ENCODE results near the gene GJA10. TPM values are rescaled to one million over a fixed set of nuclear protein-coding genes. Genes with fewer than 3 reads are reported as not detected.

Gene GJA10
- total RNA-seq, 6 donors from 2014 or later, result not detected

- no peaks in the 10 kb centered on the region for H3K4me1 ChIP-seq
- ATAC-seq (ENCODE audit: low FRiP score in 2 of 2), result no peak
- no peaks in the 10 kb centered on the region for H3K36me3 ChIP-seq
- peaks cover 0 to 17% (median 4%) of the 10 kb centered on the region in 4 donors for H3K9me3 ChIP-seq
- no peak for DNase-seq
- no peak overlapping the region for H3K4me3 ChIP-seq
- no peak for TF ChIP-seq POLR2A (IDR thresholded peaks at IDR 0.05)
- TF ChIP-seq EP300 (IDR thresholded peaks at IDR 0.05), result no peak
- TF ChIP-seq POLR2AphosphoS5 (IDR thresholded peaks at IDR 0.05), result no peak
- TF ChIP-seq CTCF (IDR thresholded peaks at IDR 0.05), result no peak
- H3K27ac ChIP-seq, result no peak overlapping the region
- H3K27me3 ChIP-seq, result no peaks in the 10 kb centered on the region
- WGBS, 2 donors, result 79% methylated on average over 3 of the region's 3 CpGs; no CpG with 5 or more reads in 1 of the 2 donors
Measured at GRCh38 chr6:89917801-89918366, 23.6 kb downstream of the GJA10 start.

- TF ChIP-seq POLR2A (IDR thresholded peaks at IDR 0.05) (no peak), POLR2AphosphoS5 (IDR thresholded peaks at IDR 0.05) (no peak), CTCF (IDR thresholded peaks at IDR 0.05) (no peak), EP300 (IDR thresholded peaks at IDR 0.05) (no peak)
- Histone ChIP-seq H3K27ac (no peak overlapping the region), H3K4me3 (no peak overlapping the region), H3K36me3 (no peaks in the 10 kb centered on the region), H3K9me3 (peaks cover 0 to 11% (median 2%) of the 10 kb centered on the region in 4 donors), H3K27me3 (no peaks in the 10 kb centered on the region), H3K4me1 (no peaks in the 10 kb centered on the region)
- ATAC-seq (ENCODE audit: low FRiP score in 2 of 2) (peak in 1 of 2 donors; percentile 54), DNase-seq (no peak)
- 91 to 94% methylated on average over 2 to 6 of the region's 6 CpGs for WGBS, 2 donors
Measured at GRCh38 chr6:89921197-89921596, 26.9 kb downstream of the GJA10 start.

- DNase-seq, result no peak
- no peak overlapping the region for H3K4me3 ChIP-seq
- WGBS, 2 donors, result 92 to 94% methylated on average over 10 of the region's 10 CpGs
- no peaks in the 10 kb centered on the region for H3K4me1 ChIP-seq
- no peaks in the 10 kb centered on the region for H3K27me3 ChIP-seq
- no peaks in the 10 kb centered on the region for H3K36me3 ChIP-seq
- no peak for ATAC-seq (ENCODE audit: low FRiP score in 2 of 2)
- no peak for TF ChIP-seq POLR2A (IDR thresholded peaks at IDR 0.05)
- no peak overlapping the region for H3K27ac ChIP-seq
- H3K9me3 ChIP-seq, result peaks cover 0 to 8% (median 0%) of the 10 kb centered on the region in 4 donors
Measured at GRCh38 chr6:89921691-89922090, 27.4 kb downstream of the GJA10 start.

GRCh38 chr6:89924231-89924630 is 30.0 kb downstream of the GJA10 start:
- TF ChIP-seq POLR2AphosphoS5 (IDR thresholded peaks at IDR 0.05) (no peak), POLR2A (IDR thresholded peaks at IDR 0.05) (no peak), CTCF (IDR thresholded peaks at IDR 0.05) (no peak), EP300 (IDR thresholded peaks at IDR 0.05) (no peak)
- Histone ChIP-seq H3K27ac (no peak overlapping the region), H3K27me3 (no peaks in the 10 kb centered on the region), H3K36me3 (no peaks in the 10 kb centered on the region), H3K4me3 (no peak overlapping the region), H3K4me1 (peaks cover 0 to 6% (median 2%) of the 10 kb centered on the region in 4 donors), H3K9me3 (no peaks in the 10 kb centered on the region)
- WGBS, 2 donors, result 62 to 65% methylated on average over 5 of the region's 5 CpGs
- no peak for DNase-seq
- no peak for ATAC-seq (ENCODE audit: low FRiP score in 2 of 2)

GRCh38 chr6:89925826-89926225 is 31.6 kb downstream of the GJA10 start:
- Histone ChIP-seq H3K27me3 (no peaks in the 10 kb centered on the region), H3K4me3 (no peak overlapping the region), H3K27ac (no peak overlapping the region), H3K4me1 (peaks cover 0 to 6% (median 2%) of the 10 kb centered on the region in 4 donors), H3K9me3 (no peaks in the 10 kb centered on the region), H3K36me3 (no peaks in the 10 kb centered on the region)
- ATAC-seq (ENCODE audit: low FRiP score in 2 of 2) (no peak), DNase-seq (no peak)
- WGBS, 2 donors, result 61 to 68% methylated on average over 2 of the region's 2 CpGs
- TF ChIP-seq POLR2A (IDR thresholded peaks at IDR 0.05) (no peak), EP300 (IDR thresholded peaks at IDR 0.05) (no peak), CTCF (IDR thresholded peaks at IDR 0.05) (no peak), POLR2AphosphoS5 (IDR thresholded peaks at IDR 0.05) (no peak)
